Right lobe of liver (tissue), 4 donors: ENCODE data around the gene PEAR1.

Experiments used
- POLR2A ChIP-seq: fragments of 450-650 bp; IDR thresholded peaks from one replicate; pipeline ENCODE4 v1.6.1; 2017; ENCODE audit warnings: antibody characterized with exemption, mild to moderate bottlenecking
- TF ChIP-seq, protein P1 (sequence below), 4 donors: fragments of 200-600 bp in 3 of 4; fragments of 450-650 bp in 1 of 4; IDR thresholded peaks; one replicate each; pipeline versions ENCODE4 v1.5.1 to v1.8.0; 2016 to 2022; ENCODE audit warnings: antibody characterized with exemption in 4 of 4, mild to moderate bottlenecking in 2 of 4
- donor health status: DM: no; HTN: no; CAD: no.
- donor health status: DM: no; HTN: no; CAD: no.
- donor health status: DM: no; HTN: yes; CAD: no.

- TF ChIP-seq, protein P1, sequence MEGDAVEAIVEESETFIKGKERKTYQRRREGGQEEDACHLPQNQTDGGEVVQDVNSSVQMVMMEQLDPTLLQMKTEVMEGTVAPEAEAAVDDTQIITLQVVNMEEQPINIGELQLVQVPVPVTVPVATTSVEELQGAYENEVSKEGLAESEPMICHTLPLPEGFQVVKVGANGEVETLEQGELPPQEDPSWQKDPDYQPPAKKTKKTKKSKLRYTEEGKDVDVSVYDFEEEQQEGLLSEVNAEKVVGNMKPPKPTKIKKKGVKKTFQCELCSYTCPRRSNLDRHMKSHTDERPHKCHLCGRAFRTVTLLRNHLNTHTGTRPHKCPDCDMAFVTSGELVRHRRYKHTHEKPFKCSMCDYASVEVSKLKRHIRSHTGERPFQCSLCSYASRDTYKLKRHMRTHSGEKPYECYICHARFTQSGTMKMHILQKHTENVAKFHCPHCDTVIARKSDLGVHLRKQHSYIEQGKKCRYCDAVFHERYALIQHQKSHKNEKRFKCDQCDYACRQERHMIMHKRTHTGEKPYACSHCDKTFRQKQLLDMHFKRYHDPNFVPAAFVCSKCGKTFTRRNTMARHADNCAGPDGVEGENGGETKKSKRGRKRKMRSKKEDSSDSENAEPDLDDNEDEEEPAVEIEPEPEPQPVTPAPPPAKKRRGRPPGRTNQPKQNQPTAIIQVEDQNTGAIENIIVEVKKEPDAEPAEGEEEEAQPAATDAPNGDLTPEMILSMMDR (IDR thresholded peaks at IDR 0.05): no peak
- TF ChIP-seq POLR2A: no peak
Measured at GRCh38 chr1:156945881-156946661, 52.6 kb downstream of the PEAR1 start.
